ENCODE data around the gene GRM1.

DNA sequence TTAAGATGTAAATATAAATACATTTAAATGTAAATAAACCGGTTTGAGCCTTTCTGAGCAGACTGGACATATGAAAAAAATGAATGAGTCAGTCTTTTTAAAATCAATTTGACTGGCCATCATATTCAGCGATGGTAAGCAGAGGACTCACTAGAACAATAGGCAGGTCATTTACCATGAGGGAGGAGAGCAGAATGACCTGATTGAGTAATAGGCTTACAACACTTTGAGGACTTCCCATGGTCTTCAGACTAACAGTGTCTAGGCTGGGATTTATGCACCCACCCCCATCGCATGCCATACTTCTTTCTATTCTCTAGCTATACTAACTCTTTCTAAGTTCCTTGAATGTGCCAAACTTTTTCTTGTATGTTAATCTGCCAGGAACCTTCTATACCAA, 272.9 kb downstream of the GRM1 start:
- TF ChIP-seq, protein P1, sequence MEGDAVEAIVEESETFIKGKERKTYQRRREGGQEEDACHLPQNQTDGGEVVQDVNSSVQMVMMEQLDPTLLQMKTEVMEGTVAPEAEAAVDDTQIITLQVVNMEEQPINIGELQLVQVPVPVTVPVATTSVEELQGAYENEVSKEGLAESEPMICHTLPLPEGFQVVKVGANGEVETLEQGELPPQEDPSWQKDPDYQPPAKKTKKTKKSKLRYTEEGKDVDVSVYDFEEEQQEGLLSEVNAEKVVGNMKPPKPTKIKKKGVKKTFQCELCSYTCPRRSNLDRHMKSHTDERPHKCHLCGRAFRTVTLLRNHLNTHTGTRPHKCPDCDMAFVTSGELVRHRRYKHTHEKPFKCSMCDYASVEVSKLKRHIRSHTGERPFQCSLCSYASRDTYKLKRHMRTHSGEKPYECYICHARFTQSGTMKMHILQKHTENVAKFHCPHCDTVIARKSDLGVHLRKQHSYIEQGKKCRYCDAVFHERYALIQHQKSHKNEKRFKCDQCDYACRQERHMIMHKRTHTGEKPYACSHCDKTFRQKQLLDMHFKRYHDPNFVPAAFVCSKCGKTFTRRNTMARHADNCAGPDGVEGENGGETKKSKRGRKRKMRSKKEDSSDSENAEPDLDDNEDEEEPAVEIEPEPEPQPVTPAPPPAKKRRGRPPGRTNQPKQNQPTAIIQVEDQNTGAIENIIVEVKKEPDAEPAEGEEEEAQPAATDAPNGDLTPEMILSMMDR (IDR thresholded peaks at IDR 0.05) = no peak
- no peak for TF ChIP-seq POLR2AphosphoS5 (IDR thresholded peaks at IDR 0.05)

Data from stomach (tissue), 4 donors.